ENCODE measurements around the gene PRDM11. TPM values are rescaled to one million over a fixed set of nuclear protein-coding genes. Genes with fewer than 3 reads are reported as not detected.

Gene PRDM11
- total RNA-seq, 1 experiment from 2014 or later = 27.4 TPM

DNA sequence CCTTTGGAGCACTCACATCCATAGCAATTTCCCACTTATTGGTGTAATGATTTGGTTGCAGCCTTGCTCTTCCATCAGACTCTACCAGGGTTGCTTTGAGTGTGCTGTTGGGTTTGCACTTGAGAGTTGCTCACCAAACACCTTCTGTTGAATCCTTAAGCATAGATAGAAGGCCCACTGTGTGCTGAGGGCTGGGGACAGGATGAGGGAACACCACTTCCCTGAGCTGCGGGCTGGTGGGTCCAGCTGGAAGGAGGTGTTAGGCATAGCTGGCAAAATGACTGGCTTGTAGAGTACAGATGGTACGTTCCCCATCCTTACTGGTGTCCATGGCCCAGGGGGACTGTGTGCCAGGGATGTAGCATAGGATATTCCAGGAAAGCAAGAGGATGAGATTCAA, 3.9 kb downstream of the PRDM11 start:
- H3K4me1 ChIP-seq (ENCODE audit: control insufficient read depth, insufficient read depth, low read length) = peaks cover 15% of the 10 kb centered on the region
- no peaks in the 10 kb centered on the region for H3K9me3 ChIP-seq (ENCODE audit: control insufficient read depth, insufficient read depth, low read depth, low read length)
- no peaks in the 10 kb centered on the region for H3K27me3 ChIP-seq (ENCODE audit: control insufficient read depth, insufficient read depth, low read length)
- ATAC-seq = no peak
- H3K4me3 ChIP-seq (ENCODE audit: low read depth in 2 of 2, low read length in 2 of 2) = no peak overlapping the region
- H3K27ac ChIP-seq (ENCODE audit: low read length) = no peak overlapping the region
- TF ChIP-seq CTCF (IDR thresholded peaks at IDR 0.05) (no peak), REST (IDR thresholded peaks at IDR 0.05; ENCODE audit: insufficient read depth in 1 of 2, low read depth in 2 of 2, low read length in 1 of 2) (no peak), TCF7L2 (IDR thresholded peaks at IDR 0.05; ENCODE audit: low read depth, low read length) (no peak), SIN3A (IDR thresholded peaks at IDR 0.05; ENCODE audit: borderline replicate concordance, insufficient read depth, low read depth, low read length) (no peak), POLR2AphosphoS5 (IDR thresholded peaks at IDR 0.05; ENCODE audit: low read depth, low read length) (no peak)
- no TSS peak for BruUV-seq (replicated peaks)
- no peak for DNase-seq (ENCODE audit: low read depth, low spot score)
- intact Hi-C loops (cut with micrococcal nuclease; ENCODE audit: unreplicated experiment) (no loop called here), in situ Hi-C loops (cut with HindIII; ENCODE audit: low pct_unique_long_range_greater_than_20kb, low sequenced_read_pairs) (no loop called here)
- no peaks in the 10 kb centered on the region for H3K36me3 ChIP-seq (ENCODE audit: control insufficient read depth, insufficient read depth, low read length)
- ChIA-PET POLR2A (no interaction called here), CTCF (no interaction called here)

GRCh38 chr11:45150943-45151342, 4.5 kb downstream of the PRDM11 start:
- no peak for DNase-seq (ENCODE audit: low read depth, low spot score)
- peaks cover 12% of the 10 kb centered on the region for H3K4me1 ChIP-seq (ENCODE audit: control insufficient read depth, insufficient read depth, low read length)
- H3K9me3 ChIP-seq (ENCODE audit: control insufficient read depth, insufficient read depth, low read depth, low read length) = no peaks in the 10 kb centered on the region
- in situ Hi-C loops (cut with HindIII; ENCODE audit: low pct_unique_long_range_greater_than_20kb, low sequenced_read_pairs) = no loop called here
- ChIA-PET POLR2A (no interaction called here), CTCF (no interaction called here)
- no TSS peak for BruUV-seq (replicated peaks)
- no peaks in the 10 kb centered on the region for H3K27me3 ChIP-seq (ENCODE audit: control insufficient read depth, insufficient read depth, low read length)
- TF ChIP-seq REST (IDR thresholded peaks at IDR 0.05; ENCODE audit: insufficient read depth in 1 of 2, low read depth in 2 of 2, low read length in 1 of 2) (no peak), CTCF (IDR thresholded peaks at IDR 0.05) (no peak), POLR2AphosphoS5 (IDR thresholded peaks at IDR 0.05; ENCODE audit: low read depth, low read length) (no peak), SIN3A (IDR thresholded peaks at IDR 0.05; ENCODE audit: borderline replicate concordance, insufficient read depth, low read depth, low read length) (no peak), TCF7L2 (IDR thresholded peaks at IDR 0.05; ENCODE audit: low read depth, low read length) (no peak)
- ATAC-seq = no peak
- H3K36me3 ChIP-seq (ENCODE audit: control insufficient read depth, insufficient read depth, low read length) = no peaks in the 10 kb centered on the region
- intact Hi-C loops (cut with micrococcal nuclease; ENCODE audit: unreplicated experiment) = no loop called here
- H3K27ac ChIP-seq (ENCODE audit: low read length) = no peak overlapping the region
- no peak overlapping the region for H3K4me3 ChIP-seq (ENCODE audit: low read depth in 2 of 2, low read length in 2 of 2)
